ENCODE data around the gene ZNF28.
"Not testable (repeated sequence)": the region's sequence is repeated elsewhere in the genome, so short reads cannot be mapped to it uniquely, and the experiment has no call there.

ZNF28 gene

DNA sequence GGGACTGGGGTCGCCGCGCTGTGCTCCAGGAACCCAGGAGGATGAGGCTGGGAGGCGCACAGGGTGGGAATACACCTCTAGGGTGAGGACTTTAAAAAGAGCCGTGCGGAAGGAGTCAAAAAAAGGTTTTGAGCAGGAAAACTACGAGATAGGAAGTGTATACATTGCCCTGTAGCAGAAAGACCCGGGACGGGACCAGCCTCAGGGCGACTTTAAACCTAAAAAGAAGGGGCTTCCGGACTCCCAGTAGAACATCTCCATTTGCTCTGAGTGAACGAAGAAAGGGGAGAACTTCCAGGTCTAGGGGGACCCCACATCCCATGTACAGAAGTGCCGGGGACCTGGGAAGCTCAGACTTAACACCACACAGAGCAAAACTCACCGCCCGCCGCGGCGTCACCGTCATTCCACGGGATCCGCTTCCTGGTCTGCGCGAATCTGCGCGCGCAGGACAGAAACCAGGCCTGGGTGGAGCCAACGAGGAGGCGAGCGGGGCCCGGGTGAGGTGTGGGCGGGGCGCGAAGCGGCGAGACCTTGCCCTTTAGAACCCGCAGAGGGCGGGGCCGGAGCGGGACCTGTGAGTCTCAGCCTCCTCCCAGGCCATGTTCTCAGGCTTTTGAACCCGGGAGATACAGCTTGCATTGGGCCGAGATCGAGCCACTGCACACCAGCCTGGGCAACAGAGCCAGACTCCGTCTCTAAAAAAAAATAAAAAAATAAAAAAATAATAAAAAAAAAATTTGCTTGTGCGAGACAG, at the start of gene ZNF28:
Gene ZNF28, minus strand, starts transcription at position 430 of the 757 bp plus-strand sequence. CDS start 3,675 bp downstream, outside the sequence.
- DNase-seq: not testable (repeated sequence)

- DNase-seq: not testable (repeated sequence)
Observed at GRCh38 chr19:52868031-52868430, 46.6 kb upstream of the ZNF28 start.

- not testable (repeated sequence) for DNase-seq
Observed at GRCh38 chr19:52857378-52858191, 36.2 kb upstream of the ZNF28 start, which contains the start of gene ZNF468. TSS of gene ZNF468 (minus strand) at chr19:52857619. CDS start at chr19:52854272, 3,347 bp downstream.

DNA sequence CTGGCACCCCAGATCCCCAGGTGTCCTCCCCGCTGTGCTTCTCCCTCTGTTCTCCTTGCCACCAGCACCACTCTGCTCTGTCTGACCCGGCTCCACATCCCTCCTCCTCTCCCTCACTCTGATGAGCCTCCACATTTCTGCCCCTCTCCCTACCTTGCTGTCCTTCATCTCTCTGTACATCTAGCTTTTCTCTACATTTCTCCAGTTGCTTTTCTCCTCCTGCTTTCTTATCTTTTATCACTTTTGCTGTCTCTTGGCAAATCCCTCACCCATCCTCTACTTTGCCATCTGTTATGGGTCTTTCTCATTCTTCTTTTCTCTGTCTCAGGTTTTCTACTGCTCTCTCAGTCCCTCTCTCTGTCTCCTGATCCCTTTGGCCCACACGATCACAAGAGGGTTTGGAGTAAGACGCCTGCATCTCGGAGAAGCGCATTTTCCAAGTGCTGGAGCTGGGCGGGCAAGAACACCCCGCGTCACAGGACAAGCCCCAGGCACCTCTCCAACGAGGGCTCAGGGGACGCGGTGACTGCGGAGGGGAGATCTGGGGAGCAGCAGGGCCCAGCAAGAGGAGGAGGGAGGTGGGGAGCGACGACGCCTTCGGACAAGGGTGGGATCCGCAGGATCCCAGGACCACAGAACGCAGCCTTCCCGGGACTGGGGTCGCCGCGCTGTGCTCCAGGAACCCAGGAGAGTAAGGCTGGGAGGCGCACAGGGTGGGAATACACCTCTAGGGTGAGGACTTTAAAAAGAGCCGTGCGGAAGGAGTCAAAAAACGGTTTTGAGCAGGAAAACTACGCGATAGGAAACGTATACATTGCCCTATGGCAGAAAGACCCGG, 35.3 kb upstream of the ZNF28 start:
- DNase-seq: not testable (repeated sequence)

DNA sequence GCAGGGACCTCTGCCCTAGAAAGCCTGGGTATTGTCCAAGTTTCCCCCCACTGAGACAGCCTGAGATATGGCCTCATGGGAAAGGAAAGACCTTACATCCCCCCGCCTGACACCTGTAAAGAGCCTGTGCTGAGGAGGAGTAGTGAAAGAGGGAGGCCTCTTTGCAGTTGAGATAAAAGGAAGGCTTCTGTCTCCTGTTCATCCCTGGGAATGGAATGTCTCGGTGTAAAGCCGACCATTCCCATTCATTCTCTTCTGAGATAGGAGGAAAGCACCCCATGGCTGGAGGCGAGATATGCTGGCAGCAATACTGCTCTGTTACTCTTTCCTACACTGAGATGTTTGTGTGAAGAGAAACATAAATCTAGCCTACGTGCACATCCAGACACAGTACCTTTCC, 25.9 kb upstream of the ZNF28 start:
- not testable (repeated sequence) for DNase-seq

GRCh38 chr19:52840825-52841465, 19.5 kb upstream of the ZNF28 start:
- DNase-seq: not testable (repeated sequence)

DNA sequence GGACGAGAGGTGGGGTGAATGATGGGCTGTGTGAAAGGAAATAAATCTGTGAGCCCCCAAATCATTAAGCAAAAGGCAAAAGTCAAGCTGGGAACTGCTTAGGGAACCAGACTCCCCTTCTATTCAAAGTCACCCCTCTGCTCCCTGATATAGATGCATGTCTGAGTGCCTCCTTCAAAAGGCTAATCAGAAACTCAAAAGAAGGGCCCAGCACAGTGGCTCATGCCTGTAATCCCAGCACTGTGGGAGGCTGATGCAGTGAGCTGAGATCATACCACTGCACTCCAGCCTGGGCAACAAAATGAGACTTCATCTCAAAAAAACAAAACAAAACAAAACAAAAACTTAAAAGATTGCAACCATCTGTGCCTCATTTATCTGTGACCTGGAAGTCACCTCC, 12.9 kb upstream of the ZNF28 start:
- DNase-seq: not testable (repeated sequence)

GRCh38 chr19:52833541-52833940, 12.1 kb upstream of the ZNF28 start:
- not testable (repeated sequence) for DNase-seq

DNA sequence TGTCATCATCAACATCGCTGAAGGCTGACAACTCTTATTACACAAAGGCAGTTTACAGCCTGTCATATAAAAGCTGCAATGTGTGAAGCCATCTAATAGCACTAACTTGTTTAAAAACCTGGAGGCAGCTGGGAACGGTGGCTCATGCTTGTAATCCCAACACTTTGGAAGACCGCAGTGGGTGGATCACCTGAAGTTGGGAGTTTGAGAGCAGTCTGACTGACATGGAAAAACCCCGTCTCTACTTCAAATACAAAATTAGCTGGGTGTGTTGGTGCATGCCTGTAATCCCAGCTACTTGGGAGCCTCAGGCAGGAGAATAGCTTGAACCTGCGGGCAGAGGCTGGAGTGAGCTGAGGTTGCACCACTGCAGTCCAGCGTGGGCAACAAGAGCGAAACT, 8.4 kb upstream of the ZNF28 start:
- not testable (repeated sequence) for DNase-seq

DNA sequence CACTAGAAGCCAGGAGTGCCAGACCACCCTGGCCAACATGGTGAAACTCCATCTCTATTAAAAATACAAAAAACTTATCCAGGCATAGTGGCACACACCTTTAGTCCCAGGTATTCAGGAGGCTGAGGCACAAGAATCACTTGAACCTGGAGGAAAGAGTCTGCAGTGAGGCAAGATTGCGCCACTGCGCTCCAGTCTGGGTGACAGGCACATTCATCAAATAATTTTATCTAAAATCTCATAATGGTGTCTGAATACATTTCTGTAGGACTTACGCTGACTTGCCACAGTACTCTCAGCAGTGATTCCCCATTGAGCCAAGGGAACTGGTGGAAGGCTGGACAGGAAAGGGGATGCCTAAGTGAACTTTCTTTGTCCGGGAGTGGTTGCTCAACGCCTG, 4.3 kb upstream of the ZNF28 start:
- DNase-seq: no peak

GRCh38 chr19:52823676-52824075, 2.2 kb upstream of the ZNF28 start:
- no peak for DNase-seq

DNA sequence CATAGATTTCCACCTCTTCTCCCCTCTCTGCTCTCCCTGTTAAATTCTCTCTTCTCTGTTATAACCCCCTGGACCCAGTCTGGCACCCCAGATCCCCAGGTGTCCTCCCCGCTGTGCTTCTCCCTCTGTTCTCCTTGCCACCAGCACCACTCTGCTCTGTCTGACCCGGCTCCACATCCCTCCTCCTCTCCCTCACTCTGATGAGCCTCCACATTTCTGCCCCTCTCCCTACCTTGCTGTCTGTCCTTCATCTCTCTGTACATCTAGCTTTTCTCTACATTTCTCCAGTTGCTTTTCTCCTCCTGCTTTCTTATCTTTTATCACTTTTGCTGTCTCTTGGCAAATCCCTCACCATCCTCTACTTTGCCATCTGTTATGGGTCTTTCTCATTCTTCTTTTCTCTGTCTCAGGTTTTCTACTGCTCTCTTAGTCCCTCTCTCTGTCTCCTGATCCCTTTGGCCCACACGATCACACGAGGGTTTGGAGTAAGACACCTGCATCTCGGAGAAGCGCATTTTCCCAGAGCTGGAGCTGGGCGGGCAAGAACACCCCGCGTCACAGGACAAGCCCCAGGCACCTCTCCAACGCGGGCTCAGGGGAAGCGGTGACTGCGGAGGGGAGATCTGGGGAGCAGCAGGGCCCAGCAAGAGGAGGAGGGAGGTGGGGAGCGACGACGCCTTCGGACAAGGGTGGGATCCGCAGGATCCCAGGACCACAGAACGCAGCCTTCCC, 795 bp downstream of the ZNF28 start:
- DNase-seq: not testable (repeated sequence)

GRCh38 chr19:52809801-52810200, 11.6 kb downstream of the ZNF28 start:
- DNase-seq: no peak

DNA sequence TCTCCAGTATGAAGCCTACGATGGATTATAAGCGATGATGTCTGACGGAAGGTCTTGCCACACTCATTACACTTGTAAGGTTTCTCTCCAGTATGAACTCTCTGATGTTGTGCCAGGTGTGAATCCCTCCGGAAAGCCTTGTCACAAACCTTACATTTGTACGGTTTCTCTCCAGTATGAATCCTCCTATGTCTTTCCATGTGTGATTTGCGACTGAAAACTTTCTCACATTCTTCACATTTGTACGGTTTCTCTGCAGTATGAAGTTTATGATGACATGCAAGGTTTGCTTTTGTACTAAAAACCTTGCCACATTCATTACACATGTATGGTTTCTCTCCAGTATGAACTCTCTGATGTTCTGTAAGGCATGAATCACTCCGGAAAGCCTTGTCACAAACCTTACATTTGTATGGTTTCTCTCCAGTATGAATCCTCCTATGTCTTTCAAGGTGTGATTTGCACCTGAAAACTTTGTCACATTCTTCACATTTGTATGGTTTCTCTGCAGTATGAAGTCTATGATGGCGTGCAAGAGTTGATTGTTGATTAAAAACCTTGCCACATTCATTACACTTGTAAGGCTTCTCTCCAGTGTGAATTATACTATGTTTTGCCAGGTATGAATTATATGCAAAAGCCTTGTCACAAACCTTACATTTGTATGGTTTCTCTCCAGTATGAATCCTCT, 21.3 kb downstream of the ZNF28 start:
- not testable (repeated sequence) for DNase-seq

GRCh38 chr19:52789440-52789839, 32.0 kb downstream of the ZNF28 start:
- no peak for DNase-seq

- not testable (repeated sequence) for DNase-seq
Observed at GRCh38 chr19:52786464-52787354, 34.7 kb downstream of the ZNF28 start, which contains the start of gene ZNF600. TSS of gene ZNF600 (minus strand) at chr19:52786791. CDS start at chr19:52778888, 7,903 bp downstream.

GRCh38 chr19:52786078-52786463, 35.4 kb downstream of the ZNF28 start:
- no peak for DNase-seq

DNA sequence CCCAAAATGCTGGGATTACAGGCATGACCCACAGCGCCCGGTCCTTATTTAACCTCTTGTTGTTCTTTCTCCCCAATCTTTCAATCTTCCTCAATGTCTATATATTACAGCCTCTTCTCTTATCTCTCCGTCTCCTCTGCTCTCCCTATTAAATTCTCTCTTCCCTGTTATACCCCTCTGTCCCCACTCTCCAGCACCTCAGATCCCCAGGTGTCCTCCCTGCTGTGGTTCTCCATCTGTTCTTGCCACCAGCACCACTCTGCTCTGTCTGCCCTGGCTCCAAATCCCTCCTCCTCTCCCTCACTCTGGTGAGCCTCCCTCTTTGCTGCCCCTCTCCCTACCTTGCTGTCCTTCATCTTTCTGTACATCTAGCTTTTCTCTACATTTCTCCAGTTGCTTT, 35.9 kb downstream of the ZNF28 start:
- no peak for DNase-seq

DNA sequence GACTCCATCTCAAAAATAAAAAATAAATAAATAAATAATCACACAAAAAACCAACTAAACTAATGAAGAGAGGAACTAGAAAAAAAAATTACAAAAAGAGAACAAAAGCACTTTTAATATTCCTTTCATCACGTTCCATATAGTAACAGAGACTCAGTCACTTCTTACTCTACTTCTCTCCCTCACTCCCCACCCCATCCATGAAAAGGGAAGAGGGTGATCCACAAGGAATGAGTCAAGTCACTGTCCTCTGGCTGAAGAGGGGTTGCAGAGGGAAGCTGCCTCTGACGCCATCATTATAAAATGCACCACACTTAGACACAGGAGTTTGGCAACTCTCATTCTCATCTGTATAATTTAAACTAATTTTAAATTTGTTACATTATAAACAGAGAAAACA, 38.6 kb downstream of the ZNF28 start:
- DNase-seq: not testable (repeated sequence)

GRCh38 chr19:52778811-52779210, 42.6 kb downstream of the ZNF28 start:
- DNase-seq: no peak
